SK-N-SH (cell line): Measurements from ENCODE around the gene MMP28. TPM values are rescaled to one million over a fixed set of nuclear protein-coding genes. Genes with fewer than 3 reads are reported as not detected.

Source experiments
- CTCF ChIA-PET: fragments of 300-600, 350-600 bp; formaldehyde crosslinking; extraction: SDS; loops from one replicate; lab custom pipeline; 2021; lab: Yijun Ruan, JAX
- POLR2A ChIA-PET: fragments of 350-600 bp; sonication (Branson Sonifier 250); formaldehyde crosslinking; extraction: SDS; loops from one replicate; lab custom pipeline; 2020; ENCODE audit warnings: antibody characterized with exemption, inconsistent platforms; lab: Yijun Ruan, JAX
- DNase-seq: peaks from one replicate; pipeline ENCODE4 v3.0.0; 2012
- H2AFZ ChIP-seq: fragments of 200-600 bp; sonication (generic); 2 replicates; pipeline ENCODE4 v1.8.1; 2016; ENCODE audit warnings: antibody characterized with exemption, mild to moderate bottlenecking, low read depth
- H3F3A ChIP-seq: fragments of 200-600 bp; sonication (generic); replicated peaks from 2 replicates; pipeline ENCODE3; 2016; ENCODE audit warnings: antibody characterized with exemption, mild to moderate bottlenecking; ENCODE audit not compliant: insufficient read depth
- H3K27ac ChIP-seq, 2 experiments: fragments of 200-500 bp in 1 of 2; fragments of 200-600 bp in 1 of 2; sonication (Bioruptor generic) in 1 of 2; sonication (generic), shearing (Covaris generic) in 1 of 2; 2 replicates each; pipeline versions ENCODE4 v1.5.1 to v1.6.1; 2014 to 2016; ENCODE audit warnings: low read depth in 2 of 2, inconsistent platforms in 1 of 2, low read length in 1 of 2, mild to moderate bottlenecking in 1 of 2, mixed read lengths in 1 of 2
- H3K27me3 ChIP-seq: fragments of 200-600 bp; sonication (generic), shearing (Covaris generic); 2 replicates; pipeline ENCODE4 v1.6.1; 2016; ENCODE audit warnings: mixed run types; ENCODE audit not compliant: insufficient read depth
- H3K36me3 ChIP-seq, 2 experiments: fragments of 200-500 bp in 1 of 2; fragments of 200-600 bp in 1 of 2; sonication (Bioruptor generic) in 1 of 2; sonication (generic) in 1 of 2; replicated peaks in 1 of 2; 2 replicates each; pipeline versions ENCODE3 to v1.5.1; 2014 to 2016; ENCODE audit warnings: low read length in 1 of 2, mild to moderate bottlenecking in 1 of 2; ENCODE audit not compliant: insufficient read depth in 2 of 2, control insufficient read depth in 1 of 2
- H3K4me1 ChIP-seq, 2 experiments: fragments of 200-500 bp in 1 of 2; fragments of 200-600 bp in 1 of 2; sonication (Bioruptor generic) in 1 of 2; sonication (generic), shearing (Covaris generic) in 1 of 2; 2 replicates each; pipeline versions ENCODE4 v1.5.1 to v1.6.1; 2014 to 2016; ENCODE audit warnings: low read depth in 1 of 2, low read length in 1 of 2, mixed run types in 1 of 2; ENCODE audit not compliant: insufficient read depth in 2 of 2, control insufficient read depth in 1 of 2
- H3K4me2 ChIP-seq: fragments of 200-600 bp; sonication (generic), shearing (Covaris generic); 2 replicates; pipeline ENCODE4 v1.6.1; 2017; ENCODE audit warnings: mixed run types
- H3K4me3 ChIP-seq, 2 experiments: fragments of 200-500 bp in 1 of 2; fragments of 200-600 bp in 1 of 2; sonication (Bioruptor generic) in 1 of 2; sonication (generic), shearing (Covaris generic) in 1 of 2; 2 replicates each; pipeline versions ENCODE4 v1.5.1 to v1.8.1; 2014 to 2016; ENCODE audit warnings: low read depth in 2 of 2, inconsistent platforms in 1 of 2, low read length in 1 of 2, mild to moderate bottlenecking in 1 of 2, mixed read lengths in 1 of 2, moderate library complexity in 1 of 2
- H3K79me2 ChIP-seq: fragments of 200-600 bp; sonication (generic); 2 replicates; pipeline ENCODE4 v1.8.1; 2017; ENCODE audit warnings: mild to moderate bottlenecking; ENCODE audit not compliant: insufficient read depth
- H3K9ac ChIP-seq: fragments of 200-600 bp; sonication (generic); 2 replicates; pipeline ENCODE4 v1.6.1; 2017; ENCODE audit warnings: mixed run types
- H3K9me2 ChIP-seq: fragments of 200-600 bp; sonication (generic); 2 replicates; pipeline ENCODE4 v1.6.1; 2017; ENCODE audit warnings: mixed run types
- H3K9me3 ChIP-seq: fragments of 200-600 bp; sonication (generic); 2 replicates; pipeline ENCODE4 v1.6.1; 2017; ENCODE audit warnings: mixed run types, mild to moderate bottlenecking, moderate library complexity
- H4K20me1 ChIP-seq: fragments of 200-600 bp; sonication (generic); 2 replicates; pipeline ENCODE4 v1.6.1; 2017; ENCODE audit warnings: mild to moderate bottlenecking, mixed run types; ENCODE audit not compliant: insufficient read depth
- ELF1 ChIP-seq: IDR thresholded peaks from 2 replicates; pipeline ENCODE4 v1.4.0; 2012
- EZH2phosphoT487 ChIP-seq: fragments of 200-600 bp; sonication (generic); IDR thresholded peaks from 2 replicates; pipeline ENCODE4 v1.6.1; 2017; ENCODE audit warnings: low read depth, mixed run types, mild to moderate bottlenecking, antibody characterized with exemption, moderate library complexity, borderline replicate concordance
- FOXM1 ChIP-seq: IDR thresholded peaks from 2 replicates; pipeline ENCODE4 v1.4.0; 2012; ENCODE audit warnings: low read depth, mild to moderate bottlenecking
- GATA2 ChIP-seq: sonication (generic); formaldehyde crosslinking; IDR thresholded peaks from 2 replicates; pipeline ENCODE4 v1.5.0; 2020; ENCODE audit warnings: mild to moderate bottlenecking, missing genetic modification reagents
- MEF2A ChIP-seq: IDR thresholded peaks from 2 replicates; pipeline ENCODE4 v1.4.0; 2012; ENCODE audit warnings: low read depth, borderline replicate concordance
- MXI1 ChIP-seq: IDR thresholded peaks from 2 replicates; pipeline ENCODE4 v1.6.1; 2012; ENCODE audit warnings: mild to moderate bottlenecking, low read depth, low read length, improper control_type of control experiment
- NFIC ChIP-seq: IDR thresholded peaks from 2 replicates; pipeline ENCODE4 v1.4.0; 2012; ENCODE audit warnings: borderline replicate concordance
- POLR2AphosphoS5 ChIP-seq: IDR thresholded peaks from 2 replicates; pipeline ENCODE4 v1.6.1; 2012; ENCODE audit warnings: low read depth, low read length
- RCOR1 ChIP-seq: fragments of 150-350 bp; IDR thresholded peaks from 2 replicates; pipeline ENCODE4 v1.6.1; 2017; ENCODE audit warnings: antibody characterized with exemption, low read length
- SMC3 ChIP-seq: IDR thresholded peaks from 2 replicates; pipeline ENCODE4 v1.6.1; 2012; ENCODE audit warnings: low read depth, low read length, improper control_type of control experiment
- YY1 ChIP-seq: IDR thresholded peaks from 2 replicates; pipeline ENCODE4 v1.4.0; 2012; ENCODE audit warnings: low read depth, mild to moderate bottlenecking
- WGBS: methylation state at CpG from one replicate; pipeline ENCODE4 v1.1.6; 2017; ENCODE audit warnings: low lambda C conversion rate; 5-methylcytosine and 5-hydroxymethylcytosine counted together
- polyA plus RNA-seq, 3 experiments: library from polyadenylated mRNA; depleted of rRNA; stranded (reverse); fragments of >200 nt; gene quantifications; 2 replicates each; pipeline ENCODE4 v1.2.3, GENCODE V29; 2012
- TF ChIP-seq, protein P1 (sequence below): fragments of 150-350 bp; IDR thresholded peaks from 2 replicates; pipeline ENCODE4 v1.6.1; 2016; ENCODE audit warnings: mild to moderate bottlenecking, low read depth, low read length
- TF ChIP-seq, protein P2 (sequence below): IDR thresholded peaks from 2 replicates; pipeline ENCODE4 v1.6.1; 2012; ENCODE audit warnings: mild to moderate bottlenecking, low read depth, low read length, moderate library complexity
- TF ChIP-seq, protein P3 (sequence below): IDR thresholded peaks from 2 replicates; pipeline ENCODE4 v1.4.0; 2012; ENCODE audit warnings: low read depth, borderline replicate concordance
- TF ChIP-seq, protein P4 (sequence below): fragments of 200-600 bp; sonication (generic); IDR thresholded peaks from 2 replicates; pipeline ENCODE4 v1.6.1; 2017; ENCODE audit warnings: antibody characterized with exemption, mild to moderate bottlenecking, moderate library complexity
- TF ChIP-seq, protein P5 (sequence below): IDR thresholded peaks from 2 replicates; pipeline ENCODE4; 2012

The MMP28 gene
- polyA plus RNA-seq, 1 of the 3 experiments (the other 2 are of a cell fraction) = 0.33 TPM

DNA sequence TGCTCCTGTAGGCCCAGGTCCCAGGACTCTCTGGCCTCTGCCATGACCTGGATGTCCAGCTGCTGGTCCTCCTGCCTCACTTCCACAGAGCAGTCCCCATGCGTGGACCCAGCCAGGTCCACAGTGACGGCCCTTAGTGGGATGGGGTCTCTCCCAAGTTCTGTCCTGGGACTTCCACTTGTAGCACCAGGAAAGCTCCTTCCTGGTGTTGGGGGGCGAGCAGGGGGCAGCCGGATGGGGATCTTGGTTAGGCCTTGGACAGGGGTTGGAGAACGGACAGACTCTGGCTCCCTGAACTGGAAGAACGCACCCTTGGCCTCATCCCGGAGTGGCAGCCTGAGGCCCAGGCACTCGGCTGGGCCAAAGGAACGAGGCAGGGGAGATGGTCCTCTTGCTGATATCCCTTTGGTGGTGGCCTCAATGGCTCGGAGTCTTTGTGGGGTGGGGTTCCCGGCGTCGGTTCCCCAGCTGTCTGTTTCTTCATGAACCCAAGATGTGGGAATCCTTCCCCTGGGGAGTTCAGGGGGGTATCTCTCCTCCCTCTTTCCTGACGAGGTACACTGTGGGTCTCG is 49.6 kb downstream of the MMP28 start:
- Histone ChIP-seq H3K27me3 (peaks cover 11% of the 10 kb centered on the region), H3F3A (no peaks in the 10 kb centered on the region)
- CTCF ChIA-PET = interaction anchor here (0.6 to 9.3 kb wide), 13 partner anchors 19 to 433 kb away, joined by 3 to 275 read pairs (median 11); no protein-coding TSS in a partner anchor

More for the DNA sequence above, 49.6 kb downstream of the MMP28 start:
- TF ChIP-seq, protein P1, sequence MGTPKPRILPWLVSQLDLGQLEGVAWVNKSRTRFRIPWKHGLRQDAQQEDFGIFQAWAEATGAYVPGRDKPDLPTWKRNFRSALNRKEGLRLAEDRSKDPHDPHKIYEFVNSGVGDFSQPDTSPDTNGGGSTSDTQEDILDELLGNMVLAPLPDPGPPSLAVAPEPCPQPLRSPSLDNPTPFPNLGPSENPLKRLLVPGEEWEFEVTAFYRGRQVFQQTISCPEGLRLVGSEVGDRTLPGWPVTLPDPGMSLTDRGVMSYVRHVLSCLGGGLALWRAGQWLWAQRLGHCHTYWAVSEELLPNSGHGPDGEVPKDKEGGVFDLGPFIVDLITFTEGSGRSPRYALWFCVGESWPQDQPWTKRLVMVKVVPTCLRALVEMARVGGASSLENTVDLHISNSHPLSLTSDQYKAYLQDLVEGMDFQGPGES = no peak
- no peak for TF ChIP-seq POLR2AphosphoS5
- TF ChIP-seq, protein P2, sequence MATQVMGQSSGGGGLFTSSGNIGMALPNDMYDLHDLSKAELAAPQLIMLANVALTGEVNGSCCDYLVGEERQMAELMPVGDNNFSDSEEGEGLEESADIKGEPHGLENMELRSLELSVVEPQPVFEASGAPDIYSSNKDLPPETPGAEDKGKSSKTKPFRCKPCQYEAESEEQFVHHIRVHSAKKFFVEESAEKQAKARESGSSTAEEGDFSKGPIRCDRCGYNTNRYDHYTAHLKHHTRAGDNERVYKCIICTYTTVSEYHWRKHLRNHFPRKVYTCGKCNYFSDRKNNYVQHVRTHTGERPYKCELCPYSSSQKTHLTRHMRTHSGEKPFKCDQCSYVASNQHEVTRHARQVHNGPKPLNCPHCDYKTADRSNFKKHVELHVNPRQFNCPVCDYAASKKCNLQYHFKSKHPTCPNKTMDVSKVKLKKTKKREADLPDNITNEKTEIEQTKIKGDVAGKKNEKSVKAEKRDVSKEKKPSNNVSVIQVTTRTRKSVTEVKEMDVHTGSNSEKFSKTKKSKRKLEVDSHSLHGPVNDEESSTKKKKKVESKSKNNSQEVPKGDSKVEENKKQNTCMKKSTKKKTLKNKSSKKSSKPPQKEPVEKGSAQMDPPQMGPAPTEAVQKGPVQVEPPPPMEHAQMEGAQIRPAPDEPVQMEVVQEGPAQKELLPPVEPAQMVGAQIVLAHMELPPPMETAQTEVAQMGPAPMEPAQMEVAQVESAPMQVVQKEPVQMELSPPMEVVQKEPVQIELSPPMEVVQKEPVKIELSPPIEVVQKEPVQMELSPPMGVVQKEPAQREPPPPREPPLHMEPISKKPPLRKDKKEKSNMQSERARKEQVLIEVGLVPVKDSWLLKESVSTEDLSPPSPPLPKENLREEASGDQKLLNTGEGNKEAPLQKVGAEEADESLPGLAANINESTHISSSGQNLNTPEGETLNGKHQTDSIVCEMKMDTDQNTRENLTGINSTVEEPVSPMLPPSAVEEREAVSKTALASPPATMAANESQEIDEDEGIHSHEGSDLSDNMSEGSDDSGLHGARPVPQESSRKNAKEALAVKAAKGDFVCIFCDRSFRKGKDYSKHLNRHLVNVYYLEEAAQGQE = no peak
- TF ChIP-seq, protein P3, sequence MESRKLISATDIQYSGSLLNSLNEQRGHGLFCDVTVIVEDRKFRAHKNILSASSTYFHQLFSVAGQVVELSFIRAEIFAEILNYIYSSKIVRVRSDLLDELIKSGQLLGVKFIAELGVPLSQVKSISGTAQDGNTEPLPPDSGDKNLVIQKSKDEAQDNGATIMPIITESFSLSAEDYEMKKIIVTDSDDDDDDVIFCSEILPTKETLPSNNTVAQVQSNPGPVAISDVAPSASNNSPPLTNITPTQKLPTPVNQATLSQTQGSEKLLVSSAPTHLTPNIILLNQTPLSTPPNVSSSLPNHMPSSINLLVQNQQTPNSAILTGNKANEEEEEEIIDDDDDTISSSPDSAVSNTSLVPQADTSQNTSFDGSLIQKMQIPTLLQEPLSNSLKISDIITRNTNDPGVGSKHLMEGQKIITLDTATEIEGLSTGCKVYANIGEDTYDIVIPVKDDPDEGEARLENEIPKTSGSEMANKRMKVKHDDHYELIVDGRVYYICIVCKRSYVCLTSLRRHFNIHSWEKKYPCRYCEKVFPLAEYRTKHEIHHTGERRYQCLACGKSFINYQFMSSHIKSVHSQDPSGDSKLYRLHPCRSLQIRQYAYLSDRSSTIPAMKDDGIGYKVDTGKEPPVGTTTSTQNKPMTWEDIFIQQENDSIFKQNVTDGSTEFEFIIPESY = no peak
- no peak for TF ChIP-seq RCOR1
- no peak for TF ChIP-seq MEF2A
- TF ChIP-seq EZH2phosphoT487 = no peak
- TF ChIP-seq, protein P4, sequence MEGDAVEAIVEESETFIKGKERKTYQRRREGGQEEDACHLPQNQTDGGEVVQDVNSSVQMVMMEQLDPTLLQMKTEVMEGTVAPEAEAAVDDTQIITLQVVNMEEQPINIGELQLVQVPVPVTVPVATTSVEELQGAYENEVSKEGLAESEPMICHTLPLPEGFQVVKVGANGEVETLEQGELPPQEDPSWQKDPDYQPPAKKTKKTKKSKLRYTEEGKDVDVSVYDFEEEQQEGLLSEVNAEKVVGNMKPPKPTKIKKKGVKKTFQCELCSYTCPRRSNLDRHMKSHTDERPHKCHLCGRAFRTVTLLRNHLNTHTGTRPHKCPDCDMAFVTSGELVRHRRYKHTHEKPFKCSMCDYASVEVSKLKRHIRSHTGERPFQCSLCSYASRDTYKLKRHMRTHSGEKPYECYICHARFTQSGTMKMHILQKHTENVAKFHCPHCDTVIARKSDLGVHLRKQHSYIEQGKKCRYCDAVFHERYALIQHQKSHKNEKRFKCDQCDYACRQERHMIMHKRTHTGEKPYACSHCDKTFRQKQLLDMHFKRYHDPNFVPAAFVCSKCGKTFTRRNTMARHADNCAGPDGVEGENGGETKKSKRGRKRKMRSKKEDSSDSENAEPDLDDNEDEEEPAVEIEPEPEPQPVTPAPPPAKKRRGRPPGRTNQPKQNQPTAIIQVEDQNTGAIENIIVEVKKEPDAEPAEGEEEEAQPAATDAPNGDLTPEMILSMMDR = no peak
- TF ChIP-seq NFIC = no peak
- no peak for TF ChIP-seq FOXM1
- no peak for TF ChIP-seq YY1
- no peak for TF ChIP-seq MXI1
- TF ChIP-seq, protein P5, sequence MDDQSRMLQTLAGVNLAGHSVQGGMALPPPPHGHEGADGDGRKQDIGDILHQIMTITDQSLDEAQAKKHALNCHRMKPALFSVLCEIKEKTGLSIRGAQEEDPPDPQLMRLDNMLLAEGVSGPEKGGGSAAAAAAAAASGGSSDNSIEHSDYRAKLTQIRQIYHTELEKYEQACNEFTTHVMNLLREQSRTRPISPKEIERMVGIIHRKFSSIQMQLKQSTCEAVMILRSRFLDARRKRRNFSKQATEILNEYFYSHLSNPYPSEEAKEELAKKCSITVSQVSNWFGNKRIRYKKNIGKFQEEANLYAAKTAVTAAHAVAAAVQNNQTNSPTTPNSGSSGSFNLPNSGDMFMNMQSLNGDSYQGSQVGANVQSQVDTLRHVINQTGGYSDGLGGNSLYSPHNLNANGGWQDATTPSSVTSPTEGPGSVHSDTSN = no peak
- no peak for TF ChIP-seq GATA2 (CRISPR knock-in tag)
- no peak for TF ChIP-seq SMC3
- no peak for TF ChIP-seq ELF1
- WGBS = 24% methylated on average over 4 of the region's 15 CpGs
- H3K27ac ChIP-seq = no peak overlapping the region
- POLR2A ChIA-PET = no interaction called here
- H3K9me2 ChIP-seq = no peaks in the 10 kb centered on the region
- no peaks in the 10 kb centered on the region for H4K20me1 ChIP-seq
- no peaks in the 10 kb centered on the region for H3K36me3 ChIP-seq
- peaks cover 0 to 11% of the 10 kb centered on the region in 2 experiments; a peak in 1 of 4 replicates for H3K4me1 ChIP-seq
- H3K9me3 ChIP-seq = no peaks in the 10 kb centered on the region
- no peak overlapping the region for H3K9ac ChIP-seq
- H3K79me2 ChIP-seq = no peaks in the 10 kb centered on the region
- H2AFZ ChIP-seq = no peak overlapping the region
- DNase-seq = no peak
- H3K4me2 ChIP-seq = no peak overlapping the region
- H3K4me3 ChIP-seq = no peak overlapping the region
